Left kidney (tissue), 2 donors: Measurements from ENCODE around the gene RIMS3. TPM values are rescaled to one million over a fixed set of nuclear protein-coding genes. Genes with fewer than 3 reads are reported as not detected.

Experiments
- DNase-seq: peaks from one replicate; pipeline ENCODE4 v3.0.0-alpha.2; 2013
- polyA plus RNA-seq: library from polyadenylated mRNA; unstranded; fragments of 120-200 nt; gene quantifications from one replicate; pipeline ENCODE4 v1.2.1, GENCODE V29; 2013; ENCODE audit not compliant: insufficient read length

RIMS3 gene
- polyA plus RNA-seq, 1 donor, result 1.9 TPM

GRCh38 chr1:40691538-40692428, 26.3 kb upstream of the RIMS3 start, which contains the start of gene NFYC:
TSS of gene NFYC (plus strand) at chr1:40691704. CDS start at chr1:40738844, 47,140 bp downstream.
- peak; percentile 100 for DNase-seq

- DNase-seq, result no peak
Measured at GRCh38 chr1:40690771-40691537, 25.5 kb upstream of the RIMS3 start.

- DNase-seq, result no peak
Measured at GRCh38 chr1:40689737-40690136, 24.3 kb upstream of the RIMS3 start.

- DNase-seq, result no peak
Measured at GRCh38 chr1:40687661-40688060, 22.2 kb upstream of the RIMS3 start.

GRCh38 chr1:40687059-40687458, 21.6 kb upstream of the RIMS3 start:
- DNase-seq, result no peak

- no peak for DNase-seq
Measured at GRCh38 chr1:40684669-40685068, 19.2 kb upstream of the RIMS3 start.

- DNase-seq, result no peak
Measured at GRCh38 chr1:40679165-40679953, 13.9 kb upstream of the RIMS3 start.

GRCh38 chr1:40676501-40676900, 11.0 kb upstream of the RIMS3 start:
- DNase-seq, result no peak

GRCh38 chr1:40673452-40673851, 8.0 kb upstream of the RIMS3 start:
- DNase-seq, result no peak

GRCh38 chr1:40668769-40669525, 3.5 kb upstream of the RIMS3 start:
- DNase-seq, result no peak

GRCh38 chr1:40664791-40665190, 691 bp downstream of the RIMS3 start:
- DNase-seq, result no peak

- DNase-seq, result no peak
Measured at GRCh38 chr1:40664167-40664537, 1.3 kb downstream of the RIMS3 start.

- DNase-seq, result no peak
Measured at GRCh38 chr1:40663324-40664166, 1.9 kb downstream of the RIMS3 start.

GRCh38 chr1:40662864-40663263, 2.6 kb downstream of the RIMS3 start:
- no peak for DNase-seq

GRCh38 chr1:40662151-40662550, 3.3 kb downstream of the RIMS3 start:
- no peak for DNase-seq

GRCh38 chr1:40661678-40662077, 3.8 kb downstream of the RIMS3 start:
- no peak for DNase-seq

- DNase-seq, result no peak
Measured at GRCh38 chr1:40659649-40659947, 5.9 kb downstream of the RIMS3 start.

GRCh38 chr1:40658751-40659648, 6.5 kb downstream of the RIMS3 start:
- DNase-seq, result no peak

- no peak for DNase-seq
Measured at GRCh38 chr1:40657046-40657445, 8.4 kb downstream of the RIMS3 start.
